ENCODE measurements around the gene TXNDC16. TPM values are rescaled to one million over a fixed set of nuclear protein-coding genes. Genes with fewer than 3 reads are reported as not detected.

Gene TXNDC16
- total RNA-seq, 1 donor, result 9.8 TPM

DNA sequence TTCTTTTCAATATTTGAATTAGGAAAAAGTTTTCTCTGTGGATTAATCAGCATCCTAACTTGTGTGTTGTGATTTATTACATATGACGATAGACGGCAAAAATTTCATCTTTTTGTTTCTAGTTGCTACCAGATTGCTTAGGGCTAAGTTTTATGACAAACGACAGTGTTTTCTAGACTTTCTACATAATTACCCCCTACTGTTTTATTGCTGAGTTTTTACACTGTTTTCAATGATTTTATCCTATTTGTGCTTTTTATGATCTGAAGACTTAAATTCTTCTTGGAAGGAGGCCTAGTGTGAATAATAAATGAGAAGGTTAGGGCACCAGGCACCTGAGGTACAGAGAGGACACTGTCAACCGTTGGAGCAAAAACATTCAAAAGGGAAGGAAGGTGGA is 88.1 kb downstream of the TXNDC16 start:
- no peak overlapping the region for H3K4me2 ChIP-seq (ENCODE audit: insufficient read depth, low read length)
- H3K4me3 ChIP-seq (ENCODE audit: insufficient read depth, low read length), result no peak overlapping the region
- H3K27ac ChIP-seq (ENCODE audit: low read depth, low read length), result no peak overlapping the region
- H3K9me3 ChIP-seq (ENCODE audit: low read depth, low read length), result no peaks in the 10 kb centered on the region
- H3K36me3 ChIP-seq (ENCODE audit: insufficient read depth, low read length), result no peaks in the 10 kb centered on the region
- no peaks in the 10 kb centered on the region for H4K20me1 ChIP-seq (ENCODE audit: insufficient read depth, low read length)
- no peak for DNase-seq (ENCODE audit: insufficient read length, low spot score, missing footprints)
- peaks cover 6% of the 10 kb centered on the region for H3K4me1 ChIP-seq (ENCODE audit: insufficient read depth, low read length)
- H3K27me3 ChIP-seq (ENCODE audit: insufficient read depth, low read length), result no peaks in the 10 kb centered on the region
- H2AFZ ChIP-seq (ENCODE audit: low read length), result no peak overlapping the region
- TF ChIP-seq, protein P1, sequence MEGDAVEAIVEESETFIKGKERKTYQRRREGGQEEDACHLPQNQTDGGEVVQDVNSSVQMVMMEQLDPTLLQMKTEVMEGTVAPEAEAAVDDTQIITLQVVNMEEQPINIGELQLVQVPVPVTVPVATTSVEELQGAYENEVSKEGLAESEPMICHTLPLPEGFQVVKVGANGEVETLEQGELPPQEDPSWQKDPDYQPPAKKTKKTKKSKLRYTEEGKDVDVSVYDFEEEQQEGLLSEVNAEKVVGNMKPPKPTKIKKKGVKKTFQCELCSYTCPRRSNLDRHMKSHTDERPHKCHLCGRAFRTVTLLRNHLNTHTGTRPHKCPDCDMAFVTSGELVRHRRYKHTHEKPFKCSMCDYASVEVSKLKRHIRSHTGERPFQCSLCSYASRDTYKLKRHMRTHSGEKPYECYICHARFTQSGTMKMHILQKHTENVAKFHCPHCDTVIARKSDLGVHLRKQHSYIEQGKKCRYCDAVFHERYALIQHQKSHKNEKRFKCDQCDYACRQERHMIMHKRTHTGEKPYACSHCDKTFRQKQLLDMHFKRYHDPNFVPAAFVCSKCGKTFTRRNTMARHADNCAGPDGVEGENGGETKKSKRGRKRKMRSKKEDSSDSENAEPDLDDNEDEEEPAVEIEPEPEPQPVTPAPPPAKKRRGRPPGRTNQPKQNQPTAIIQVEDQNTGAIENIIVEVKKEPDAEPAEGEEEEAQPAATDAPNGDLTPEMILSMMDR (IDR thresholded peaks at IDR 0.05; ENCODE audit: extremely low read depth, low read depth, low read length), result no peak
- H3K79me2 ChIP-seq (ENCODE audit: insufficient read depth, low read length), result no peaks in the 10 kb centered on the region

DNA sequence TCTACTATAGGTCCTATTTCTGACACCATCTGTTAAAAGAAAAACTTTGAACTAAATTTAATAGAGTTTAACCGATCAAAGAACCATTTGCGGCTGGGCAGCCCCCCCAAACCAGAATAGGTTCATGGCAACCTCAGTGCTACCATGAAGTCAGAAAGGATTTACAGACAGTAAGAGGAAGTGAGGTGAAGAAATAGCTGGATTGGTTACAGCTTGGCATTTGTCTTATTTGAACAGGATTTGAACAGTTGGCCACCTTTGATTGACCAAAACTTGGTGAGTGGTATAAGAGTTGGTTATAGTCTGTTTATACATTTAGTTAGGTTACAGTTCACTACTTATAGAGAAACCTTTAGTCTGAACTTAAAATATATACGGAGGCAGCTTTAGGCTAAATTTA is 88.9 kb downstream of the TXNDC16 start:
- H4K20me1 ChIP-seq (ENCODE audit: insufficient read depth, low read length), result no peaks in the 10 kb centered on the region
- H3K4me2 ChIP-seq (ENCODE audit: insufficient read depth, low read length), result no peak overlapping the region
- no peak overlapping the region for H3K27ac ChIP-seq (ENCODE audit: low read depth, low read length)
- no peaks in the 10 kb centered on the region for H3K36me3 ChIP-seq (ENCODE audit: insufficient read depth, low read length)
- TF ChIP-seq, protein P1 (IDR thresholded peaks at IDR 0.05; ENCODE audit: extremely low read depth, low read depth, low read length), result no peak
- no peak overlapping the region for H3K4me3 ChIP-seq (ENCODE audit: insufficient read depth, low read length)
- H3K9me3 ChIP-seq (ENCODE audit: low read depth, low read length), result no peaks in the 10 kb centered on the region
- no peaks in the 10 kb centered on the region for H3K79me2 ChIP-seq (ENCODE audit: insufficient read depth, low read length)
- H3K4me1 ChIP-seq (ENCODE audit: insufficient read depth, low read length), result peaks cover 14% of the 10 kb centered on the region
- H3K27me3 ChIP-seq (ENCODE audit: insufficient read depth, low read length), result no peaks in the 10 kb centered on the region
- no peak overlapping the region for H2AFZ ChIP-seq (ENCODE audit: low read length)
- DNase-seq (ENCODE audit: insufficient read length, low spot score, missing footprints), result no peak

DNA sequence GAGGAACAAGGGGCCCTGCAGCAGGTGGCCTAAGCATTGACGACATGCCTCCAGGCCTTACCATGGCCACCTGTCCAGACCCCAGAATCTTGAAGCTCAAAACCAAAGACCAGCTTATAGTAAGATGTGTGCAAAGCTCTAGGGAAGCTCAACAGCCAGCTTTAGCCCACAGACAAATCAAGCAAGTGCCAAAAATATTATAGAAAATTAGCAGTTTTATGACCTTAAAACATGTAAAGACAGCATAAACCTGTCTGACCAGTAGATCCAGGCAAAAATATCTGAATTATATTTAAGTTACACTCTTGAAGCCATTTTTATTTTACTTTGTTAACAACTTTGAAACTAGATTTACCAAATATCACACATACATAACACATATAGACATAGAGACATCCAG is 90.6 kb downstream of the TXNDC16 start:
- H3K27ac ChIP-seq (ENCODE audit: low read depth, low read length), result no peak overlapping the region
- TF ChIP-seq, protein P1 (IDR thresholded peaks at IDR 0.05; ENCODE audit: extremely low read depth, low read depth, low read length), result no peak
- no peak overlapping the region for H3K4me3 ChIP-seq (ENCODE audit: insufficient read depth, low read length)
- no peaks in the 10 kb centered on the region for H3K79me2 ChIP-seq (ENCODE audit: insufficient read depth, low read length)
- H4K20me1 ChIP-seq (ENCODE audit: insufficient read depth, low read length), result no peaks in the 10 kb centered on the region
- no peaks in the 10 kb centered on the region for H3K27me3 ChIP-seq (ENCODE audit: insufficient read depth, low read length)
- no peak for DNase-seq (ENCODE audit: insufficient read length, low spot score, missing footprints)
- H3K4me1 ChIP-seq (ENCODE audit: insufficient read depth, low read length), result peaks cover 30% of the 10 kb centered on the region
- H2AFZ ChIP-seq (ENCODE audit: low read length), result no peak overlapping the region
- no peaks in the 10 kb centered on the region for H3K36me3 ChIP-seq (ENCODE audit: insufficient read depth, low read length)
- H3K9me3 ChIP-seq (ENCODE audit: low read depth, low read length), result no peaks in the 10 kb centered on the region
- H3K4me2 ChIP-seq (ENCODE audit: insufficient read depth, low read length), result no peak overlapping the region

DNA sequence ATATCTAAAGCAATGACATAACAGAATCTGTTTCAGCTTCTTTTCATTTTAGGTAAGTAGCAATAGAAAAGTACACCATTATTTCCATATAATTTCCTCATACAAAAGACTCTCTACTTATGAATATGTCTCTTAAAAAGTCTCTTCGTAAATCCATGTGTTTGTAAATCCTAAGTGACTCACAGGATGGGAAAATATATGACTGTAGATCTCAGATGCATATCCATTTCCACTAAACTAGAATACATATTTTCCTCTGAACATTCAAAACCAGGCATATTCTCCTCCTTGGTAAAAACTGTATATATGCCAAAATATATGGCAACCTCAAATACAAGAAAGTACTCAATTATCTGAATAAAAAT is 93.6 kb downstream of the TXNDC16 start:
- no peak for DNase-seq (ENCODE audit: insufficient read length, low spot score, missing footprints)
- Histone ChIP-seq H2AFZ (ENCODE audit: low read length) (no peak overlapping the region), H3K79me2 (ENCODE audit: insufficient read depth, low read length) (no peaks in the 10 kb centered on the region), H3K9me3 (ENCODE audit: low read depth, low read length) (no peaks in the 10 kb centered on the region), H4K20me1 (ENCODE audit: insufficient read depth, low read length) (no peaks in the 10 kb centered on the region), H3K36me3 (ENCODE audit: insufficient read depth, low read length) (no peaks in the 10 kb centered on the region), H3K4me1 (ENCODE audit: insufficient read depth, low read length) (peaks cover 51% of the 10 kb centered on the region), H3K4me2 (ENCODE audit: insufficient read depth, low read length) (peak overlapping the region; percentile 63), H3K4me3 (ENCODE audit: insufficient read depth, low read length) (peak overlapping the region; percentile 23), H3K27me3 (ENCODE audit: insufficient read depth, low read length) (no peaks in the 10 kb centered on the region), H3K27ac (ENCODE audit: low read depth, low read length) (peak overlapping the region; percentile 91)
- TF ChIP-seq, protein P1 (IDR thresholded peaks at IDR 0.05; ENCODE audit: extremely low read depth, low read depth, low read length), result no peak

All from osteoblast (primary cell).